Neuronal stem cell (in vitro differentiated cells): ENCODE measurements around the gene POFUT2.

ENCODE experiments used
- DNase-seq: peaks from one replicate; pipeline ENCODE4 v3.0.0-alpha.2; 2013; ENCODE audit warnings: low spot score
- H2AFZ ChIP-seq: one replicate; pipeline ENCODE4 v1.6.1; 2013; ENCODE audit warnings: mild to moderate bottlenecking, low read length, inconsistent platforms
- H2AK5ac ChIP-seq: 2 replicates; pipeline ENCODE4 v1.6.1; 2013; ENCODE audit warnings: low read depth, mild to moderate bottlenecking, inconsistent platforms, low read length, moderate library complexity, mixed read lengths
- H2BK120ac ChIP-seq: 2 replicates; pipeline ENCODE4 v1.6.1; 2013; ENCODE audit warnings: low read depth, mild to moderate bottlenecking, inconsistent platforms, low read length, moderate library complexity, mixed read lengths
- H2BK12ac ChIP-seq: one replicate; pipeline ENCODE4 v1.6.1; 2013; ENCODE audit warnings: low read length, inconsistent platforms
- H2BK15ac ChIP-seq: 2 replicates; pipeline ENCODE4 v1.6.1; 2013; ENCODE audit warnings: mild to moderate bottlenecking, low read length, inconsistent platforms, mixed read lengths
- H2BK5ac ChIP-seq: one replicate; pipeline ENCODE4 v1.6.1; 2013; ENCODE audit warnings: inconsistent platforms, mild to moderate bottlenecking, low read length, moderate library complexity
- H3K14ac ChIP-seq: one replicate; pipeline ENCODE4 v1.6.1; 2013; ENCODE audit warnings: low read length, inconsistent platforms
- H3K18ac ChIP-seq: 2 replicates; pipeline ENCODE4 v1.6.1; 2013; ENCODE audit warnings: low read length, inconsistent platforms
- H3K23ac ChIP-seq: 2 replicates; pipeline ENCODE4 v1.6.1; 2013; ENCODE audit warnings: low read depth, mild to moderate bottlenecking, mixed read lengths, low read length, inconsistent platforms; ENCODE audit not compliant: poor library complexity
- H3K27ac ChIP-seq: replicated peaks from 3 replicates; pipeline ENCODE4 v1.5.1; 2013; ENCODE audit warnings: low read length, inconsistent platforms
- H3K27me3 ChIP-seq, 3 experiments: 2 replicates each; pipeline ENCODE4 v1.6.1; 2013; ENCODE audit warnings: low read length in 3 of 3, mild to moderate bottlenecking in 2 of 3, inconsistent platforms in 1 of 3, low read depth in 1 of 3, mixed read lengths in 1 of 3, moderate library complexity in 1 of 3; ENCODE audit not compliant: control insufficient read depth in 3 of 3, insufficient read depth in 3 of 3
- H3K36me3 ChIP-seq, 2 donors: replicated peaks in 1 of 2; 2 replicates each; pipeline ENCODE4 v1.6.1; 2013; ENCODE audit warnings: low read length in 2 of 2; ENCODE audit not compliant: control insufficient read depth in 2 of 2, insufficient read depth in 2 of 2
- H3K4ac ChIP-seq: 2 replicates; pipeline ENCODE4 v1.6.1; 2013; ENCODE audit warnings: inconsistent platforms, mild to moderate bottlenecking, low read length, moderate library complexity
- H3K4me1 ChIP-seq, 2 donors: 1 replicate in 1 of 2; 2 replicates in 1 of 2; pipeline ENCODE4 v1.6.1; 2013; ENCODE audit warnings: low read length in 2 of 2, low read depth in 1 of 2; ENCODE audit not compliant: control insufficient read depth in 2 of 2, insufficient read depth in 1 of 2
- H3K4me2 ChIP-seq: one replicate; pipeline ENCODE4 v1.6.1; 2013; ENCODE audit warnings: mild to moderate bottlenecking, low read length, inconsistent platforms; ENCODE audit not compliant: insufficient read depth, poor library complexity, severe bottlenecking
- H3K4me3 ChIP-seq, 2 donors: 2 replicates each; pipeline ENCODE4 v1.5.1; 2013; ENCODE audit warnings: low read length in 2 of 2, mild to moderate bottlenecking in 2 of 2, inconsistent platforms in 1 of 2, moderate library complexity in 1 of 2
- H3K79me1 ChIP-seq: one replicate; pipeline ENCODE4 v1.6.1; 2013; ENCODE audit warnings: low read depth, mild to moderate bottlenecking, inconsistent platforms, low read length, moderate library complexity
- H3K9ac ChIP-seq: one replicate; pipeline ENCODE4 v1.6.1; 2013; ENCODE audit warnings: mild to moderate bottlenecking, low read depth, low read length, inconsistent platforms; ENCODE audit not compliant: poor library complexity
- H3K9me3 ChIP-seq, 2 donors: replicated peaks in 1 of 2; 2 replicates each; pipeline versions ENCODE3 to v1.6.1; 2013; ENCODE audit warnings: low read length in 2 of 2, mild to moderate bottlenecking in 2 of 2, inconsistent platforms in 1 of 2, low read depth in 1 of 2, mixed read lengths in 1 of 2, moderate library complexity in 1 of 2; ENCODE audit not compliant: control insufficient read depth in 2 of 2, insufficient read depth in 1 of 2
- H4K8ac ChIP-seq: one replicate; pipeline ENCODE4 v1.6.1; 2013; ENCODE audit warnings: low read depth, mild to moderate bottlenecking, inconsistent platforms, low read length, moderate library complexity
- H4K91ac ChIP-seq: one replicate; pipeline ENCODE4 v1.6.1; 2013; ENCODE audit warnings: low read length, low read depth, mild to moderate bottlenecking, inconsistent platforms; ENCODE audit not compliant: poor library complexity
- WGBS, 2 donors: extraction: QIAGEN DNeasy Blood & Tissue Kit; methylation state at CpG; one replicate each; pipeline ENCODE4 v1.1.7; 2013; ENCODE audit warnings: missing lambda C conversion rate in 2 of 2, mixed read lengths in 1 of 2; ENCODE audit not compliant: insufficient read length in 2 of 2, insufficient replicate concordance in 1 of 2; ENCODE audit errors: extremely low coverage in 2 of 2; 5-methylcytosine and 5-hydroxymethylcytosine counted together

POFUT2 gene

DNA sequence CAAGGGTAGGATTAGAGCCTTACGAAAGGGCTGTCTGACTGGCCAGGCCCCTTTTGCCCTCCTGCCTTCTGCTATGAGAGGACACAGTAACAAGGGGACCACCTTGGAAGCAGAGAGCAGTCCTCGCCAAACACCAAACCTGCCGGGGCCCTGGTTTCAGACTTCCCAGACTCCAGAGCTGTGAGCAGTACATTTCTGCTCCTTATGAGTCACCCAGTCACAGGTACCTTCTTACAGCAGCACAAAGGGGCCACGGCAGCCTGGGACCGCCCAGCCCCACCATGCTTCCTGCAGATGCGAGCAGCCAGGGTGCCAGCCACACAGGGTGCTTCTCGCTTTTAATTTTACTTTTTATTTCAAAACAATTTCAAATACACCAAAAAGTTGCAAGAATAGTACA, 17.2 kb upstream of the POFUT2 start:
- Histone ChIP-seq H3K9me3 (no peaks in the 10 kb centered on the region), H3K4me2 (no peak overlapping the region), H2AFZ (no peak overlapping the region), H2AK5ac (no peak overlapping the region), H2BK12ac (no peak overlapping the region), H3K27me3 (peaks cover 0 to 3% (median 0%) of the 10 kb centered on the region in 3 experiments), H3K23ac (no peak overlapping the region), H4K91ac (no peak overlapping the region), H2BK120ac (no peak overlapping the region), H3K9ac (no peak overlapping the region), H3K4ac (no peak overlapping the region), H3K4me3 (no peak overlapping the region), H3K18ac (no peak overlapping the region), H3K36me3 (no peaks in the 10 kb centered on the region), H3K14ac (no peak overlapping the region), H3K4me1 (peaks cover 24% of the 10 kb centered on the region in 2 donors), H2BK15ac (peak overlapping the region; percentile 79), H4K8ac (no peak overlapping the region), H2BK5ac (peak overlapping the region; percentile 43), H3K27ac (no peak overlapping the region), H3K79me1 (peaks cover 3% of the 10 kb centered on the region)
- no CpG with 5 or more reads among the region's 7 CpGs for WGBS, 2 donors
- no peak for DNase-seq

DNA sequence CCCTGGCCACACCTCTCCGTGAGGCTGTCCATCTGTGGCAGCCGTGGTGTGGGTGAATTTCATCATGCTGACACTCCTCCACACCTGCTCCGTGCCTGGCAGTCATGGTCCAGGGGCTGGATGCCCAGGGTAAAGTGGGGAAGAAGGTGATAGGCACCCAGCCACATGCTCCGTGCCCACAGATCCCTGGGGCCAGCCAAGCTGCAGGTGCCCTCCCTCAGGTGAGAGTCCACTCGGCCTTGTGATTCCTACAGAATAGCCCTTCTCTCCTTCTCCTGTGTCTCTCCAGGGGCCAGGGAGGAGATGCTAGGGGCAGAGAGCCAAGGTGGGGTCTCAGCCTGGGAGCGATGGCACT, 16.8 kb upstream of the POFUT2 start:
- peak overlapping the region; percentile 3 for H3K9ac ChIP-seq
- H2AK5ac ChIP-seq = peak overlapping the region; percentile 89
- peaks cover 0 to under 1% of the 10 kb centered on the region in 2 donors for H3K9me3 ChIP-seq
- no peak overlapping the region for H4K91ac ChIP-seq
- peaks cover 3% of the 10 kb centered on the region for H3K79me1 ChIP-seq
- H4K8ac ChIP-seq = peak overlapping the region; percentile 30
- H3K4me2 ChIP-seq = no peak overlapping the region
- H3K4me1 ChIP-seq = peaks cover 22 to 24% of the 10 kb centered on the region in 2 donors
- no peaks in the 10 kb centered on the region for H3K36me3 ChIP-seq
- peaks cover 0 to 3% (median 0%) of the 10 kb centered on the region in 3 experiments for H3K27me3 ChIP-seq
- peak overlapping the region; percentile 85 for H3K14ac ChIP-seq
- peak overlapping the region; percentile 94 for H3K23ac ChIP-seq
- no peak overlapping the region for H3K4me3 ChIP-seq
- peak overlapping the region; percentile 79 for H2BK15ac ChIP-seq
- peak overlapping the region; percentile 77 for H3K18ac ChIP-seq
- H2BK120ac ChIP-seq = no peak overlapping the region
- DNase-seq = no peak
- WGBS, 2 donors = no CpG with 5 or more reads among the region's 6 CpGs
- H2BK12ac ChIP-seq = peak overlapping the region; percentile 95
- H2AFZ ChIP-seq = no peak overlapping the region
- peak overlapping the region; percentile 43 for H2BK5ac ChIP-seq
- H3K27ac ChIP-seq = no peak overlapping the region
- H3K4ac ChIP-seq = no peak overlapping the region

DNA sequence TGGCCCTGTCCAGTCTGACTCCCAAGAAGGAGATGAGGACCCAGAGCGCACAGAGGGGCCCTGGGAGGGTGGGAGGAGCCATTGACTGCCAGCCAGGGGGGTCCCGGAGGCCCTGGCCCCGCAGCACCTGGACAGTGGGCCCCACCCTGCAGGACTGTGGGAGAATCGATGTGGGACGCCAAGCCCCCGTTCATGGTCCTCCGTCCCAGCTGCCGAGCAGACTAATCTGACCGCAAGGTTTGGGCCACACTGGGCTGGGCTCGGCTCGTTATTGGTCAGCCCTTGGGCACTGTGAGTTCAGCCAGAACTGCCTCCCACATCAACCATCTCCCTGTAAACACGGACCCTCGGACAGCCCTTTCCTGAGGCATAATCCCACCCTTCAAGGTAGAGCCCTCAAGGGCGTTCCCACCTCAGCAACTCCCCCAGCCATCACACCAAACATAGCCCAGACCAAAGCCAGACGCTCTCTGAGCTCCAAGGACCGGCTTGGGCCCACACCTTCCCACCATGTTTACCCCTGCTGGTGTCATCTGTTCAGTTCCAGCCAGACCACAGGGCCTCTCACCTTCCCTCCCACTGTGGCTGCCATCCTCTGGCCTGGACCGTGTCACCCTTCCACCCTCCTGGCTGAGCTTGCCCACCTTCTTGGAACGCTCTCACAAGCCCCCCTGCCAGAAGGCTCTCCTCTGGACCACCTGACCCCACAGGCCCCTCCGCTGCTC, 16.2 kb upstream of the POFUT2 start:
- Histone ChIP-seq H2BK120ac (no peak overlapping the region), H3K79me1 (peaks cover 3% of the 10 kb centered on the region), H2BK5ac (peak overlapping the region; percentile 43), H2AK5ac (peak overlapping the region; percentile 89), H2BK15ac (peak overlapping the region; percentile 79), H3K4me2 (no peak overlapping the region), H3K9ac (peak overlapping the region; percentile 3), H3K14ac (peak overlapping the region; percentile 85), H4K91ac (no peak overlapping the region), H3K23ac (peak overlapping the region; percentile 94), H3K4me1 (peaks cover 22 to 23% of the 10 kb centered on the region in 2 donors), H3K4ac (no peak overlapping the region), H3K27ac (no peak overlapping the region), H3K18ac (peak overlapping the region; percentile 77), H4K8ac (peak overlapping the region; percentile 30), H3K36me3 (no peaks in the 10 kb centered on the region), H3K27me3 (peaks cover 0 to 3% (median 0%) of the 10 kb centered on the region in 3 experiments), H3K9me3 (peaks cover 0 to 2% of the 10 kb centered on the region in 2 donors), H2BK12ac (peak overlapping the region; percentile 95), H2AFZ (no peak overlapping the region), H3K4me3 (no peak overlapping the region)
- no peak for DNase-seq
- no CpG with 5 or more reads among the region's 19 CpGs for WGBS, 2 donors

DNA sequence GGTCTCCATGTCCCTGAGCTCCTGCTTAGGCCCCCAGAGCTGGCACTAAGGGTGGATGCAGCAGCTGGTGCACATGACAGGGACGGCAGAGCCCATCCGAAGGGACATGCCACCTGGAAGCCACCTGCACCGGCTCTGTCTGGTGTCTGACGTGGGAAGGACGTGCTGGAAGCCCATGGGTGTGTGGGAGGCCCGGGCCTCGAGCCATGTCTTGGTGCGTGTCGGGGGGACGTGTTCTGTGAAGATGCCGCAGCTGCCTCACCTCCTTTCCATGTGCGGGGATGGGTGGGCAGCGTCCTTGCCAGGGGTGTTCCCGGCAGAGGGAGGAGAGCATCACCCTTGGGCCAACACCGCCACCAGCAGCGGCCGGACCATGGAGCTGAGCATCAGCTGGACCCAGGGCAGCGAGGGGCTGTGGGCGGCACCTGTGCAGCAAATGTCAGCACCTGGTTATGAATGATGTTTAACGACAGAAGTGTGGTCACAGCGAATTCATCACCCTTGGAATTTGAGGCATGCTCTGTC, 15.5 kb upstream of the POFUT2 start:
- no peak overlapping the region for H3K14ac ChIP-seq
- H2AK5ac ChIP-seq = peak overlapping the region; percentile 9
- H3K23ac ChIP-seq = peak overlapping the region; percentile 6
- peaks cover 0 to 3% (median 0%) of the 10 kb centered on the region in 3 experiments for H3K27me3 ChIP-seq
- H3K18ac ChIP-seq = peak overlapping the region; percentile 23
- WGBS, 2 donors = no CpG with 5 or more reads among the region's 21 CpGs
- H2BK5ac ChIP-seq = peak overlapping the region; percentile 35
- no peak overlapping the region for H4K91ac ChIP-seq
- H2BK120ac ChIP-seq = no peak overlapping the region
- no peak overlapping the region for H3K4ac ChIP-seq
- peak overlapping the region; percentile 61 for H2BK15ac ChIP-seq
- peaks cover 0 to 2% of the 10 kb centered on the region in 2 donors for H3K9me3 ChIP-seq
- no peak overlapping the region for H3K27ac ChIP-seq
- H3K9ac ChIP-seq = no peak overlapping the region
- peaks cover 3% of the 10 kb centered on the region for H3K79me1 ChIP-seq
- no peaks in the 10 kb centered on the region for H3K36me3 ChIP-seq
- no peak overlapping the region for H2AFZ ChIP-seq
- DNase-seq = no peak
- no peak overlapping the region for H3K4me3 ChIP-seq
- peaks cover 20 to 21% of the 10 kb centered on the region in 2 donors for H3K4me1 ChIP-seq
- H4K8ac ChIP-seq = no peak overlapping the region
- H2BK12ac ChIP-seq = no peak overlapping the region
- no peak overlapping the region for H3K4me2 ChIP-seq
